Left cardiac atrium (tissue), 4 donors: ENCODE measurements around the gene NXPH2. TPM values are rescaled to one million over a fixed set of nuclear protein-coding genes. Genes with fewer than 3 reads are reported as not detected.
A peak's percentile ranks its signal among the peaks of the same experiment; 100 is the strongest.

Source experiments
- ATAC-seq, 2 donors: fragments of 200-7000 bp; cut with Tn5 transposase; one replicate each; pipeline ENCODE4 v1.9.1; 2020; ENCODE audit warnings: mild to moderate bottlenecking in 2 of 2, moderate library complexity in 2 of 2
- DNase-seq: peaks from one replicate; pipeline ENCODE4 v3.0.0-alpha.2; 2020
- intact Hi-C, 2 donors: fragments of 100-400 bp; cut with DNase I; formaldehyde crosslinking; loops; one replicate each; pipeline versions ENCODE4 v1.14.1 to v1.15.1; 2022 to 2023
- total RNA-seq, 2 donors: library from RNA; stranded (reverse); fragmentation: NEBNext Ultra II Directional; extraction: Animal tissue kit (Norgen Biotek cat#: 25700); gene quantifications; one replicate each; pipeline ENCODE4 v1.2.1, GENCODE V29; 2021
- donor health status: DM: no; HTN: yes; CAD: no.
- donor health status: DM: no; HTN: yes; CAD: no; lungs with severe emphysema.
- donor health status: DM: yes; HTN: yes; CAD: no.
- donor health status: Dilated cardiomyopathy.

NXPH2 gene
- total RNA-seq, 2 donors from 2014 or later = not detected

- intact Hi-C loops = no loop called here
- ATAC-seq = no peak
- no peak for DNase-seq
Measured at GRCh38 chr2:138718405-138718804, 61.8 kb downstream of the NXPH2 start.

DNA sequence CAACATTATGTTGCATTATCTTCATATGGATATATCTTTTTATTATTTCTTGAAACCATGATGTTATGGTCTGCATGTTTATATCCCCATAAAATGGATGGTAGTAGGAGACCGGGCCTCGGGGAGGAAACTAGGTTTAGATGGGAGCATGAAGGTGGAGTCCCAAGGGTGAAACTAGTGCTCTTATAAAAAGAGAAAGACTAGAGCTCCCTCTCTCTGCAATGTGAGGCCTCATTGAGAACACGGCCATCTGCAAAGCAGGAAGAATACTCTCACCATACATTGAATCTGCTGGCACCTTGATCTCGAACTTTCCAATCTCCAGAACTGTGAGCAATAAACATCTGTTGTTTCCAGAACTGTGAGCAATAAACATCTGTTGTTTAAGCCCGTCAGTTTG, 64.0 kb downstream of the NXPH2 start:
- intact Hi-C loops = no loop called here
- ATAC-seq (no peak), DNase-seq (no peak)

DNA sequence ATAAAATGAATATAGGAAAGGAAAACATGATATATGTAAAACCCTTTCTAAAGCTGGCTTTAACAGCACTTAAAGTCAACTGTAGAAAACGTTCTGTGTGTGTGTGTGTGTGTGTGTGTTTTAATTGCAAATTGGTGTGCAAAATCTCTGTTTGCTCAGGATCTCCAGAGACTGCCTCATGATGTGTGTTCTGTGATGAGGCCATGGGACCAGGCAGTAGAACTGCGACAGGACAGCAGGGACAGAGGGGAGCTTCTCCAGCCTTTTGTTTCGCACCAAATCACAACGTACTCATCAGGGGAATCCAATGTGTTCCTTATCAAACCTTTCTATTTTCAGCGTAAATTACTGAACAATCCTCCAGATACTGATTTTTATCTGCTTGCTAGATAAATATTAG, 66.7 kb downstream of the NXPH2 start:
- intact Hi-C loops = no loop called here
- no peak for DNase-seq

DNA sequence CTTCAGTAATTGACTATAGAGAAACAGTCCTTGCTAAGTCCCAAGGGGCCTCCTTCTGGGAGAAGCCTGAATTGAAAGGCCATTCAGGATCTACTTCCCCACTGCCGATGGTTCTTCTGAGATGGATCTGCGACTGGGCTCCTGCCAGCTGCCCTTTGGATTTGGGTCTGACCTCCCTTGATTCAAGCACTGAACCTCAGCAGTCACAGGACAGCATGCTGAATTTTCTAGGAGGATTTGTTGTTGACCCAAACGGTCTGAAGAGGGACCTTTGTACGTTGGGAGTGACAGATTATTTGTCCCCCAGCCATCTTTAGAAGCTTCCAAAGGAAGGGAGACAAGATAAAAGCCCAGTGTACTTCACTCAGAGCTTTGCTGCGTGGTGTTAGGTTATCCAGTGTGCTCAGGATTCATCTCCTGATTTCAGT, 67.1 kb downstream of the NXPH2 start:
- DNase-seq (no peak), ATAC-seq (no peak)
- intact Hi-C loops = no loop called here

More for the DNA sequence above, 66.7 kb downstream of the NXPH2 start:
- ATAC-seq = no peak

DNA sequence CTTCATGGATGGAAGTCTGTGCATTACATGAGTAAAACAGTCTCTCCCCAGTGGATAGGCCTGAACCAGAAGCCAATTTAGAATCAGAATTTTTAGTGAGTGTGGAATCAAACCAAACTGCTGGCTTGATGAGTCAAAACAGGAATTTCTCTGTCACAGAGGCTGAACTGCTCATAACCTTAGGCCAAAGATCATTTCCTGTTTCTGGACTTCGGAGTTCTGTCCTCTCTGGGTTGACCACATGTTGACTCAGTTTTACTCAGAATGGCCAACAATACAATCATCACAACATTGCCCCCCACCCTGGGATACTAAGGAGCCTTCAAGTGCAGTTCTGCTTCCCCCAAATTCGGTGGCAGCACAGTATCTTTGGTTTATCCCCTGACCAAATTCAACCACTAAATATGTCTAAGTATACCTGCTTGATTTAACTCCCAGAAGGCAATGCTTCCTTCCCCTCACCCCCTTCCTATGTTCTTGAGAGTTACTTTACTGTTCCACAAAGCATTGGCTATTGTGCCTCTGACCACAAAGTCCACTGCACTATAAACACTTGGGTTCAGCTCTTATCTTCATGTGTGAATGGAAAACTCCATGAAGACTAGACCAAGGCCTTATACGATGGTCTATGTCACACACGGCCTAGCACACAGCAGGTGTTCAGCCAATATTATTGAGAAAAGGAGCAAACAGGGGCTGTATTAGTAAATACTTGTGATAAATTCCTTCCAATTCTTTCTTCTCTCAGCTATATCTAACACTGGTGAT, 67.8 kb downstream of the NXPH2 start:
- peak in 1 of 2 donors; percentile 39 for ATAC-seq
- DNase-seq = no peak
- intact Hi-C loops = no loop called here

DNA sequence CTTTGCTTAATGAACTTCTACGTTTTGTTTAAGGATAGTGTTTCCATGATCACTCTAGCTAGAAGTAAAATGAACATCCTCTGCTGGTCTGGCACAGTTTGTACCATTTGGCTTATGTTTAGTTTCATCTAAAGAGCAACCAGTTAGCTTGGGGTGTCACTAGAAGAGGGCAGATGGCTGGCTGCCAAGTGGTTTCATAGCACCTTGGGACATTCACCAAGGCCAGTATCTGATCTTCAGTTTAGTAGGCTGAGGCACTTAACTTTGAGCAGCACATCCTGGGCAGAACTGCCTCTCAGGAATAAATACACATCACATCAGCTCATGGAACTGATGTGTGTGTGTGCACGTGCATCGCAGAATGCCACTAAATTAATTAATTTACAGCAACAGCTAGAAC, 68.4 kb downstream of the NXPH2 start:
- ATAC-seq (no peak), DNase-seq (peak; percentile 25)
- intact Hi-C loops = no loop called here

GRCh38 chr2:138708682-138709241, 71.4 kb downstream of the NXPH2 start:
- no peak for DNase-seq
- intact Hi-C loops = loop anchor here in 1 of 2 donors (5.0 kb wide), 1 partner anchor 206 kb away; the partner anchor contains the start of gene SPOPL
- ATAC-seq = peak; percentile 50 to 55

GRCh38 chr2:138707392-138708074, 72.7 kb downstream of the NXPH2 start:
- intact Hi-C loops = loop anchor here in 1 of 2 donors (5.0 kb wide), 1 partner anchor 205 kb away; the partner anchor contains the start of gene SPOPL
- ATAC-seq (peak; percentile 73 to 80), DNase-seq (no peak)

GRCh38 chr2:138703242-138703641, 76.9 kb downstream of the NXPH2 start:
- DNase-seq (no peak), ATAC-seq (no peak)
- intact Hi-C loops = no loop called here

DNA sequence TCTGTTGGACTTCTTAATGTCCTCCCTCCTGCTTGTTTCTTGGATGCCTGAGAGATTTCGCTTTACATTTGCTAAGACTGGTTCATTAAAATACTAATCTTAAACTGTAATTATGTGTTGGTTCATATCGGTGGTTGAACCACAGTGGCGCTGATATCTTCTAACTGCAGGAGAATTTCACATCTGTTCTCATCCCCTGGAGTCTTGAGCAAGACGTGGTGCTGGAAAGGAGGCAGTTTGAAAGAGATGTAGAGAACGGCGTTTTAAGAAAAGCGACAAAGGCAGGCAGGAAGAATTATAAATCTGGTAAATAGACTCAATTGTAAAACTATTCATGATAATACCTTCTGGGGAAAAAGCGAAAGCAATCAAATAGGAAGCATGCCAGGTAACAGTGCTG, 79.5 kb downstream of the NXPH2 start:
- intact Hi-C loops = no loop called here
- DNase-seq (no peak), ATAC-seq (peak in 1 of 2 donors; percentile 21)

DNA sequence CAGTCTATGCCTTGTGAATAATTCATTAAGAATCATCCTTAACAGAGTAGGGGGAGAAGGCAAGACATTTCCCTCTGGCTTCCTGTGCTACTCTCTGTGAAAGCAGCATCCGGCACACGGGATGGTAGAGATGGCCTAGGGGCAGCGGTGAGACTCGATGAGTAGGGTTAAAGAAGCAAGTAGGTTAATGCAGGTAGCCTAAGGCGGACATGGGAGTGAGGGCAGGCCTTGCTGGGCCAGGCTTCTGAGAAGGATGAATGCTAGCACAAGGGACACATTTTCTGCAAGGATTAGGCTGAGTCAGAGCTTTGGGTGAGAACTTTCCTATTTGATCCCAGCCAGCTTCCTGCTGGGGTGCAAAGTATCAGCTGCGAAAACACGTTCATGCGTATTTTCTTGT, 80.8 kb downstream of the NXPH2 start:
- DNase-seq (no peak), ATAC-seq (no peak)
- intact Hi-C loops = no loop called here

- intact Hi-C loops = no loop called here
- no peak for ATAC-seq
- DNase-seq = no peak
Measured at GRCh38 chr2:138698428-138698827, 81.8 kb downstream of the NXPH2 start.

- DNase-seq = no peak
- intact Hi-C loops = no loop called here
- no peak for ATAC-seq
Measured at GRCh38 chr2:138691667-138692066, 88.5 kb downstream of the NXPH2 start.

DNA sequence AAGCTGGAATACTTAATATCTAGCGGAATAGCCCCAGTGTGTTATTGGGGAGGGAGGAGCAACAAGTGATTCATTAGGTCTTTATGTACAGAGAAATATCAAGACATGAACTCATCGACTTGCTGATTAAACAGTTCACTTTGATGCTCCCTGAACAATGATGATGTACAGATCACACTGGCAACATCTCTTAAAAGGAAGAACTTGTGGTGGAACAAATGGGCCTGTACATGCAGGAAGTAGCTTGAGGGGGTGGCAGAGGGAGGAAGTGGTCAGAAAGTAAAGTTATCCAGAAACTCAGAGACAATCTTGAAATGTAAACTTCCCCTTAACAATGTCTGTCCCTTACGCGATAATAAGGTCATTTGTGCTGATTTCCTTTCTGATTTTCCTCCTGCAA, 90.5 kb downstream of the NXPH2 start:
- ATAC-seq (no peak), DNase-seq (no peak)
- intact Hi-C loops = no loop called here

DNA sequence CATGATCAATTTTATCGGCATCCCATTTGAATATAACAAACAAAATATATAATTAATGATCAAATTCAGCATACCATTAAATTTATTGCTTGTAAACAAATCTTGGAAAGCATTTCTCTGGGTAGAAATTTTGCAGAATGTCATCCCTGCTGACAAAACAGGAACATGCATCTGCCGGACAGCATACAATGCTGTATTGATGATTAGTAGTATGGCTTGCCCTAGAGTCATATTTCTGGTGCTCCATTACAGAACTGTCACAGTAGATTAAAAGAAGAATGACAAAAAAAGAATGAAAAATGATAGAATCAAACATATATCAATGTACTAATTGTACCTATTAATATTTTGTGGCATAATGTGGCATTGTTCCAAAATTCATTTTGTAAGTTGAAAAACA, 98.0 kb downstream of the NXPH2 start:
- no peak for ATAC-seq
- intact Hi-C loops = no loop called here

DNA sequence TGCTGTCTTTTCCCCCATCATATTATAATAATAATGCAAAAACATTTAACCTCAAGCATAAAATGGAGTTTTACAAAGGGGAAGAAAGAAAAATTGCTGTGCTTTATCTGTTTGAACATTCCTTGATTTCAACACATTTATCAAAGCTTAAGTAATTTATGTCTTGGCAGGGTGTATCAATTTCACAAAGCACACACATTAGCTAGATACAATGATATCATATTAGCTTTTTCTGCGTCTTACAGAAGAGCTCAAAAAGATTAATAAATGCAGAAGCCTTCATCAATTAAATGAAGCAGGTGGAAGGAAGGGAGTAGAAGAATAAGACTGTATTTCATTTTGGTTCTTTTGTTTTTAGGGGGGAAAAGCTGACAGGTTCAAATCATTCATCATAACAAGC, 103.0 kb downstream of the NXPH2 start:
- intact Hi-C loops = no loop called here
- DNase-seq (no peak), ATAC-seq (peak in 1 of 2 donors; percentile 47)

More for the DNA sequence above, 98.0 kb downstream of the NXPH2 start:
- no peak for DNase-seq

DNA sequence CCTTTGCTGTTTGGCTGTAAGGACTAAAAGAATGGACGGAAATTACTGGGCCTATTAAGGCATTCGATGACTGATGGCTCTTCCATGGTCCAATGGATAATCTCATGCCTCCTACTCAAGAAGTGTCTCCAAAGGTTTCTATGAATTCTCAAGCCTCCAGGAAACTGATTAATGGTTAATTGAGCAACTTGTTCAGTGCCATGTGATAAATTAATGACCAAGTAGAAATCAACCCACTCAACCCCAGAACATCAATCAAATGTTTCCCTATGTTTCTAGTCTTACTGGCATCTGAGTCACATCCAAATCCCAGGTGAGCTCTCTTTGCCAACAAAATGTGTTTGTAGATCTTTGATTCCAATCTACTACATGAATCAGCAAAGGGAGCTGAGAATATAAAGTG, 103.6 kb downstream of the NXPH2 start:
- intact Hi-C loops = no loop called here
- no peak for DNase-seq
- ATAC-seq = no peak

DNA sequence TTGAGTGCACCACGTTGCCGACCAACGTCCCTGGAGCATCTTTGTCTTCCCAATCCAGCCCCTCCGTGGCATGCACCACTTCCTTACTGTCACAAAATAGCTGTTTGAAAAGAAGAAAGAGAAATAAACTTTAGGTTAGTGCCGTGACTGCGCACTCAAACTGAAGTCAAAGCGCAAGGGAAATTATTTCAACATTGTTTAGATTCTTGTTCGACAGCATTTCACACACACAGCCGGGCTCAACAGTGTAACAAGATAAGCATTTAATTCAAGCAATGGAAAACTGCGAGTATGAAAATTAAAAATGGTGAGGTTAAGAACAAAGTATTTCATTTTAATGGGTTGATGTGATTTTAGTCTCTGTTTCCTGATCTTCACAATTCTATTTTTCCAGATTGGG, 108.6 kb downstream of the NXPH2 start:
- ATAC-seq (no peak), DNase-seq (no peak)
- intact Hi-C loops = no loop called here

DNA sequence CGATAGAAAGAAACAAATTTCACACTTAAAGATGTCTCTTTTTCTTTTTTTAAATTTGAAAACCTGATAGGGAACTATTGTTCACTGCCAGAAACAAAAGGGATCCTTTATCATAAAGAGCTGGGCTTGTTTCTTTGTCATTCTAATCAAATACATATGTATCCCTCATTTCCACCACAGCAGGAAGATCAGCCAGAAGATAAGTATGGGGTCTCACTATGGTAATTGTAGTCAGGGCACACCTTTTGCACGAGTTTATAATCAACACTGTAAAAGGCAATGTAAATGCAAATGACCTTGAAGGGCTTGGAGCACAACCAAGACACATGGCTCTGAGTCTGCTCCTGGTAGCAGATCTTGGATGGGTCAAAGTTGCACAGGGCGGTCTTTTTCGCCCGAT, 109.5 kb downstream of the NXPH2 start:
- DNase-seq = no peak
- intact Hi-C loops = no loop called here
- ATAC-seq = no peak

GRCh38 chr2:138665937-138666336, 114.3 kb downstream of the NXPH2 start:
- ATAC-seq (no peak), DNase-seq (no peak)
- intact Hi-C loops = no loop called here
